ENCODE results near the gene PLCXD3.

GRCh38 chr5:41403846-41404245 is 106.6 kb downstream of the PLCXD3 start:
- TF ChIP-seq PPARA (CRISPR knock-in tag; IDR thresholded peaks at IDR 0.05; ENCODE audit: borderline replicate concordance) (no peak), SNAI2 (CRISPR knock-in tag; IDR thresholded peaks at IDR 0.05) (no peak), ZFP30 (CRISPR knock-in tag; IDR thresholded peaks at IDR 0.05) (no peak), ESRRG (CRISPR knock-in tag; IDR thresholded peaks at IDR 0.05) (no peak), CSDC2 (CRISPR knock-in tag; IDR thresholded peaks at IDR 0.05) (no peak), ZC3H10 (CRISPR knock-in tag; IDR thresholded peaks at IDR 0.05) (no peak)
- TF ChIP-seq, protein P1, sequence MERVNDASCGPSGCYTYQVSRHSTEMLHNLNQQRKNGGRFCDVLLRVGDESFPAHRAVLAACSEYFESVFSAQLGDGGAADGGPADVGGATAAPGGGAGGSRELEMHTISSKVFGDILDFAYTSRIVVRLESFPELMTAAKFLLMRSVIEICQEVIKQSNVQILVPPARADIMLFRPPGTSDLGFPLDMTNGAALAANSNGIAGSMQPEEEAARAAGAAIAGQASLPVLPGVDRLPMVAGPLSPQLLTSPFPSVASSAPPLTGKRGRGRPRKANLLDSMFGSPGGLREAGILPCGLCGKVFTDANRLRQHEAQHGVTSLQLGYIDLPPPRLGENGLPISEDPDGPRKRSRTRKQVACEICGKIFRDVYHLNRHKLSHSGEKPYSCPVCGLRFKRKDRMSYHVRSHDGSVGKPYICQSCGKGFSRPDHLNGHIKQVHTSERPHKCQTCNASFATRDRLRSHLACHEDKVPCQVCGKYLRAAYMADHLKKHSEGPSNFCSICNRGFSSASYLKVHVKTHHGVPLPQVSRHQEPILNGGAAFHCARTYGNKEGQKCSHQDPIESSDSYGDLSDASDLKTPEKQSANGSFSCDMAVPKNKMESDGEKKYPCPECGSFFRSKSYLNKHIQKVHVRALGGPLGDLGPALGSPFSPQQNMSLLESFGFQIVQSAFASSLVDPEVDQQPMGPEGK (CRISPR knock-in tag; IDR thresholded peaks at IDR 0.05; ENCODE audit: borderline replicate concordance): no peak
